ENCODE results near the gene TROAP.
A peak's percentile ranks its signal among the peaks of the same experiment; 100 is the strongest.
"Not testable (repeated sequence)": the region's sequence is repeated elsewhere in the genome, so short reads cannot be mapped to it uniquely, and the experiment has no call there.

The TROAP gene

DNA sequence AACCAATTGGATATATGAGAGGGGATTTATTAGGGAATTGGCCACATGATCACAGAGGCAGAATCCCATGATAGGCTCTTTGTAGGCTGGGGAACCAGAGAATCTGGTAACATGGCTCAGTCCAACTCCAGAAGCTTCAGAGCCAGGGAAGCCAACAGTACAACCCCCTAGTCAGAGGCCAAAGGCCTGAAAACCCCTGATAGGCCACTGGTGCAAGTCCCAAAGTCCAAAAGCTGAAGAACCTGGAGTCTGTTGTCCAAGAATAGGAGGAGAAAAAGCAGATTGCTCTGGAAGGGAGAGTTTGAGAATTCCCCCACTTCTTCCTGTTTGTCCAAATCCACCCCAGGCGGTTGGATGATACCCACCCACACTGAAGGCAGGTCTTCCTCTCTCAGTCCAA, 8.2 kb upstream of the TROAP start:
- TF ChIP-seq, protein P1, sequence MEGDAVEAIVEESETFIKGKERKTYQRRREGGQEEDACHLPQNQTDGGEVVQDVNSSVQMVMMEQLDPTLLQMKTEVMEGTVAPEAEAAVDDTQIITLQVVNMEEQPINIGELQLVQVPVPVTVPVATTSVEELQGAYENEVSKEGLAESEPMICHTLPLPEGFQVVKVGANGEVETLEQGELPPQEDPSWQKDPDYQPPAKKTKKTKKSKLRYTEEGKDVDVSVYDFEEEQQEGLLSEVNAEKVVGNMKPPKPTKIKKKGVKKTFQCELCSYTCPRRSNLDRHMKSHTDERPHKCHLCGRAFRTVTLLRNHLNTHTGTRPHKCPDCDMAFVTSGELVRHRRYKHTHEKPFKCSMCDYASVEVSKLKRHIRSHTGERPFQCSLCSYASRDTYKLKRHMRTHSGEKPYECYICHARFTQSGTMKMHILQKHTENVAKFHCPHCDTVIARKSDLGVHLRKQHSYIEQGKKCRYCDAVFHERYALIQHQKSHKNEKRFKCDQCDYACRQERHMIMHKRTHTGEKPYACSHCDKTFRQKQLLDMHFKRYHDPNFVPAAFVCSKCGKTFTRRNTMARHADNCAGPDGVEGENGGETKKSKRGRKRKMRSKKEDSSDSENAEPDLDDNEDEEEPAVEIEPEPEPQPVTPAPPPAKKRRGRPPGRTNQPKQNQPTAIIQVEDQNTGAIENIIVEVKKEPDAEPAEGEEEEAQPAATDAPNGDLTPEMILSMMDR (conservative IDR thresholded peaks at IDR 0.05) = no peak
- no peak overlapping the region for H3K27ac ChIP-seq

DNA sequence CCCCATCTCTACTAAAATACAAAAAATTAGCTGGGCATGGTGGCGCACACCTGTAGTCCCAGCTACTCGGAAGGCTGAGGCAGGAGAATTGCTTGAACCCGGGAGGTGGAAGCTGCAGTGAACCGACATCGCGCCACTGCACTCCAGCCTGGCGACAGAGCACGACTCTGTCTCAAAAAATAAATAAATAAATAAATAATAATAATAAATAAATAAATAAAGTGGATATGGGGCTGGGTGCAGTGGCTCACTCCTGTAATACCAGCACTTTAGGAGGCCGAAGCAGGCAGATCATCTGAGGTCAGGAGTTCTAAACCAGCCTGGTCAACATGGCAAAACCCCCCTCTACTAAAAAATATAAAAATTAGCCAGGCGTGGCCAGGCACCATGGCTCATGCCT, 5.9 kb upstream of the TROAP start:
- H3K27ac ChIP-seq = not testable (repeated sequence)

DNA sequence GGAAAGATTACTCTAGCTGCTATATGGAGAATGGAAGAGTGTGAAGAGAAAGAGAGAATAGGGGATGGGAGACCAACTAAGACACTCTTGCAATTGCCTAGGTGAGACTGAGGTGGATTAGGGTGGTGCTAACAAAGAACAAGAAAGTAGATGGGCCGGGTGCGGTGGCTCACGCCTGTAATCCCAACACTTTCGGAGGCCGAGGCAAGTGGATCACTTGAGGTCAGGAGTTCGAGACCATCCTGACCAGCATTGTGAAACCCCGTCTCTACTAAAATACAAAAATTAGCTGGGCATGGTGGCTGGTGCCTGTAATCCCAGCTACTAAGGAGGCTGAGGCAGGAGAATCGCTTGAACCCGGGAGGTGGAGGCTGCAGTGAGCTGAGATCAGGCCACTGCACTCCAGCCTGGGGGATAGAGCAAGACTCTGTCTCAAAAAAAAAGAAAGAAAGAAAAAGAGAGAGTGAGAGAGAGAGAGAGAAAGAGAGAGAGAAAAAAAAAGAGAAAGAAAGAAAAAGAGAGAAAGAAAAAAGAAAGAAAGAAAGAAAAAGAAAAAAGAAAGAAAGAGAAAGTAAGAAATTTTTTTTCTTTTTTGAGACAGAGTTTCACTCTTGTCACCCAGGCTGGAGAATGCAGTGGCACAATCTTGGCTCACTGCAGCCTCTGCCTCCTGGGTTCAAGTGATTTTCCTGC, 2.5 kb upstream of the TROAP start:
- not testable (repeated sequence) for H3K27ac ChIP-seq

DNA sequence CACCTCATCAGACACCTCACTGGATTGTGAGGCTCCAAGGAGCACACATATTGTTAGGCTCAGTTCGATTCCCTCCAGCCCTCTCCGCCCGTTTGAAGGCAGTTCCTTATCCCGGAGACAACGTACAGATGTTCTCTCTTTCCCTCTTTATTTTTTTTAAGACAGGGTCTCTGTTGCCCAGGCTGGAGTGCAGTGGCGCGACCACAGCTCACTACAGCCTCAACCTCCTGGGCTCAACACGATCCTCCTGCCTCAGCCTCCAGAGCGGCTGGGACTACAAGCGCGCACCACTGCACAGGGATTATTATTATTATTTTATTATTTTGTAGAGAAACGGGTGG, 718 bp upstream of the TROAP start:
- H3K27ac ChIP-seq = peak overlapping the region; percentile 78
- TF ChIP-seq, protein P1 (conservative IDR thresholded peaks at IDR 0.05) = no peak

DNA sequence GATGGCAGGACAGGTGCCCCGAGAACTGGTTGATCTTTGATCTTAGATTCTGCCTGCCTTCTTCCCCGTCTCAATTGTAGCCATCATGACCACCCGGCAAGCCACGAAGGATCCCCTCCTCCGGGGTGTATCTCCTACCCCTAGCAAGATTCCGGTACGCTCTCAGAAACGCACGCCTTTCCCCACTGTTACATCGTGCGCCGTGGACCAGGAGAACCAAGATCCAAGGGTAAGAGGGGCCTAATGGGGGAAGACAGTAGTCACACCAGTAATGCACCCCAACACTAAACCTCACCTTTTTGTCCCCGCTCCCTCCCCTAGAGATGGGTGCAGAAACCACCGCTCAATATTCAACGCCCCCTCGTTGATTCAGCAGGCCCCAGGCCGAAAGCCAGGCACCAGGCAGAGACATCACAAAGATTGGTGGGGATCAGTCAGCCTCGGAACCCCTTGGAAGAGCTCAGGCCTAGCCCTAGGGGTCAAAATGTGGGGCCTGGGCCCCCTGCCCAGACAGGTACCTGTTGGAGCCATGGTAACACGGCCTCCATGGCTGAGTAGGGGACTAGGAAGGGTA, 556 bp downstream of the TROAP start:
- TF ChIP-seq, protein P1 (conservative IDR thresholded peaks at IDR 0.05) = no peak

DNA sequence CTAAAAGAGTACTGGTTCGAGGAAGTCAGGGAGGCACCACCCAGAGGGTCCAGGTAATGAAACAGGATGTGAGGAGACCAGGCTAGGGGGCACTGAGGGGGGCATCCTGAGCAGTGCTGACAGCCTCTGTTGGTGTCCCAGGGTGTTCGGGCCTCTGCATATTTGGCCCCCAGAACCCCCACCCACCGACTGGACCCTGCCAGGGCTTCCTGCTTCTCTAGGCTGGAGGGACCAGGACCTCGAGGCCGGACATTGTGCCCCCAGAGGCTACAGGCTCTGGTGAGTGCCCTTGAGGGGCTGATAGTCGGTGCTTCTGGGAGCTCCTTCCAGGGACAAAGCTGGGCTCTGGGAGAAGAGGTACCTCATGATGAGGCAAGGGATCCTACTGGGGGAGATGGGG, 2.6 kb downstream of the TROAP start:
- no peak overlapping the region for H3K27ac ChIP-seq
- TF ChIP-seq, protein P1 (conservative IDR thresholded peaks at IDR 0.05) = no peak

More for the DNA sequence above, 556 bp downstream of the TROAP start:
- peak overlapping the region; percentile 78; the same call in 1 of the 2 replicates for H3K27ac ChIP-seq

DNA sequence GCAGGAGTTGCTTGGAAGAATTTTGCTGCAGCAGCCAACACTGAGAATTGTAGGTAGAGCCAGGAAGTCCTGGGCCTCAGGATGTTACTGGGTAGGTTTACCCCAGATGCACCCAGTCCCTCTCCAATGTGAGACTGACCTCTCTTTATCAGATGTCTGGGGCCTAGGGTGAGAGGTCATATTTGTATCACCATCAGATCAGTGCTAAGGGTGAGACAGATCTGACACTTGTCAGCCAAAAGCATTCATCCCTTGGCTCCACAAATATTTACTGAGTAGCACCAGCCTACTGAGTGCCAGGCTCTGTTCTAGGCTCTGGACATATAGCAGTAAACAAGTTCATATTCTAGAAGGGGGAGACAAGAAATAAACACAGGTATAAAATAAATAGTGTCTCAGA, 4.3 kb downstream of the TROAP start:
- no peak overlapping the region for H3K27ac ChIP-seq
- TF ChIP-seq, protein P1 (conservative IDR thresholded peaks at IDR 0.05) = no peak

DNA sequence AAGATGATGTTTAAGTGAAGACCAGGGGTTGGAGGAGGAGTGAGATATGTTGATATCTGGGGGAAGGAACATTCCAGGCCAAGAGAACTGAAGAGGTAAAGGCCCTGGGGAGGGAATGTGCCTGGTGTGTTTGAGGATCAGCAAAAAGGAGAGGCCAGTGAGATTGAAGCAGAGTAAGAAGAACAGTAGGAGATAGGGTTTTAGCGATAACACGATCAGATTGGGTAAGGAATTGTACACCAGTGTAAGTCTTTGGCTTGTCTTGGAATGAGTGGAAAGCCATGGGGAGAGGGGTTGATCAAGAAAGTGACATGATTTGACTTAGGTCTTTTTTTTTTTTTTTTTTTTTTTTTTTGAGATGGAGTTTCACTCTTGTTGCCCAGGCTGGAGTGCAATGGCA, 4.8 kb downstream of the TROAP start:
- TF ChIP-seq, protein P1 (conservative IDR thresholded peaks at IDR 0.05) = no peak
- no peak overlapping the region for H3K27ac ChIP-seq

Measured in VCaP (cell line).